Measurements from ENCODE around the gene CLIC4. TPM values are rescaled to one million over a fixed set of nuclear protein-coding genes. Genes with fewer than 3 reads are reported as not detected.

Gene CLIC4
- total RNA-seq, 2 donors from 2014 or later = 58.1 to 78.8 TPM

DNA sequence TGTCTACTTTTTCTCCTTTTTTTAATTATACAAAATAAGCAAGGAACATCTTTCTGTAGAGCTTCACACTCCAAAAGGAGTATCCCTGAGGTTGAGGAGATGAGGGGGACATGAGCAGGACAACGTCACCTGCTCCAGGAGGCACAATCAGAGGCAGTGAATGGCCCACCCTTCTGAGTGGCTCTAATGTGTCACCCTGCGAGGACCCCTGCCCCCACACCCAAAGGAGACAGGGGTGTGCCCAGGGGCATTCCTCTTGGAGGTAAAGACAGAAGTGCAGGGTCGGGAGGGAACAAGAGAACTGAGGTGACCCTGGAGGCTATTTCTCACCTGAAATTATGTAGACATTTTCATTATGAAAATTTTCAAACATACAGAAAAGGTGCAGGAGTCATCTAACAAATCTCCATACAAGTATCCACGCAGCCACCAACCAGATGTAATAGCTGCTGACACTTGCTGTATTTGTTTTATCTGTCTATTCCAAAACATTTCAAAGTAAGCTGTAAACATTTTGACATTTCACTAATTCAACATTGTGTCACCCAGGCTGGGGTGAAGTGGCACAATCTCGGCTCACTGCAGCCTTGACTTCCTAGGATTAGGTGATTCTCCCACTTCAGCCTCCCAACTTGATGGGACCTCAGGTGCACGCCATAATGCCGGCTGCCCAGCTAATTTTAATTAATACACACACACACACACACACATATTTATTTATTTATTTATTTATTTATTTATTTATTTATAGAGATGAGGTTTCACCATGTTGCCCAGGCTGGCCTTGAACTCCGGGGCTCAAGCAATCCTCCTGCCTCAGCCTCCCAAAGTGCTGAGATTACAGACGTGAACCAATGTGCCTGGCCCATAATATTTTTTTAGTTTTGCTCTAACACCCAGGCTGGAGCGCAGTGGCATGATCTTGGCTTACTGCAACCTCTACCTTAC lies 114.1 kb downstream of the CLIC4 start:
- Histone ChIP-seq H3K4me1 (no peaks in the 10 kb centered on the region), H3K36me3 (replicated peaks in 1 of 2; ENCODE audit: insufficient read depth in 1 of 2, low read depth in 2 of 2) (no peaks in the 10 kb centered on the region), H3K27ac (no peak overlapping the region), H3K4me3 (no peak overlapping the region), H3K9me3 (no peaks in the 10 kb centered on the region), H3K27me3 (no peaks in the 10 kb centered on the region)
- intact Hi-C loops (cut with DNase I) = no loop called here
- TF ChIP-seq, protein P1, sequence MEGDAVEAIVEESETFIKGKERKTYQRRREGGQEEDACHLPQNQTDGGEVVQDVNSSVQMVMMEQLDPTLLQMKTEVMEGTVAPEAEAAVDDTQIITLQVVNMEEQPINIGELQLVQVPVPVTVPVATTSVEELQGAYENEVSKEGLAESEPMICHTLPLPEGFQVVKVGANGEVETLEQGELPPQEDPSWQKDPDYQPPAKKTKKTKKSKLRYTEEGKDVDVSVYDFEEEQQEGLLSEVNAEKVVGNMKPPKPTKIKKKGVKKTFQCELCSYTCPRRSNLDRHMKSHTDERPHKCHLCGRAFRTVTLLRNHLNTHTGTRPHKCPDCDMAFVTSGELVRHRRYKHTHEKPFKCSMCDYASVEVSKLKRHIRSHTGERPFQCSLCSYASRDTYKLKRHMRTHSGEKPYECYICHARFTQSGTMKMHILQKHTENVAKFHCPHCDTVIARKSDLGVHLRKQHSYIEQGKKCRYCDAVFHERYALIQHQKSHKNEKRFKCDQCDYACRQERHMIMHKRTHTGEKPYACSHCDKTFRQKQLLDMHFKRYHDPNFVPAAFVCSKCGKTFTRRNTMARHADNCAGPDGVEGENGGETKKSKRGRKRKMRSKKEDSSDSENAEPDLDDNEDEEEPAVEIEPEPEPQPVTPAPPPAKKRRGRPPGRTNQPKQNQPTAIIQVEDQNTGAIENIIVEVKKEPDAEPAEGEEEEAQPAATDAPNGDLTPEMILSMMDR (IDR thresholded peaks at IDR 0.05) = no peak
- TF ChIP-seq POLR2A (IDR thresholded peaks at IDR 0.05) = no peak
- WGBS, 2 donors = 70 to 73% methylated on average over 10 of the region's 10 CpGs
- ATAC-seq = no peak
- DNase-seq = no peak

DNA sequence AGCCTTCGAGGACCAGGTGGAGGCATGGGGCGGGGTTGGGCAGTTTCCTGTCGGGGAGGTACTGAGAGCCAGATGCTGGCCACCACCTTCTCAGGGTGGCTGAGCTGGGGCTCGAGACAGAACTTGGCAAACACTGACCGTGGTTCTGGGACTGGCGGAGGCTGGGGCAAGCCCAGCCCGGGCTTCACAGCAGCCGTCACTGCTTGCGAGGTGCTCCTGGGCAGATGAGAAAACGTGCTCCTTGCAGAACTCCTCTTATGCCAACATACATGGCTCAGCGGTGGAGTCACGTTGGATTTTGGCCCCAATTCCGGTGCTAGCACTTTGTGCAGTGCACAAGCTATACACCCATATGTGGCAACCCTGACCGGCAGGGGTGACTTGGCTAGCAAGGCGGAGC lies 115.6 kb downstream of the CLIC4 start:
- 72 to 73% methylated on average over 6 to 15 of the region's 15 CpGs for WGBS, 2 donors
- Histone ChIP-seq H3K27me3 (no peaks in the 10 kb centered on the region), H3K4me3 (no peak overlapping the region), H3K36me3 (replicated peaks in 1 of 2; ENCODE audit: insufficient read depth in 1 of 2, low read depth in 2 of 2) (no peaks in the 10 kb centered on the region), H3K27ac (no peak overlapping the region), H3K9me3 (no peaks in the 10 kb centered on the region), H3K4me1 (no peaks in the 10 kb centered on the region)
- DNase-seq = no peak
- intact Hi-C loops (cut with DNase I) = no loop called here
- ATAC-seq = no peak
- TF ChIP-seq, protein P1 (IDR thresholded peaks at IDR 0.05) = no peak
- no peak for TF ChIP-seq POLR2A (IDR thresholded peaks at IDR 0.05)

DNA sequence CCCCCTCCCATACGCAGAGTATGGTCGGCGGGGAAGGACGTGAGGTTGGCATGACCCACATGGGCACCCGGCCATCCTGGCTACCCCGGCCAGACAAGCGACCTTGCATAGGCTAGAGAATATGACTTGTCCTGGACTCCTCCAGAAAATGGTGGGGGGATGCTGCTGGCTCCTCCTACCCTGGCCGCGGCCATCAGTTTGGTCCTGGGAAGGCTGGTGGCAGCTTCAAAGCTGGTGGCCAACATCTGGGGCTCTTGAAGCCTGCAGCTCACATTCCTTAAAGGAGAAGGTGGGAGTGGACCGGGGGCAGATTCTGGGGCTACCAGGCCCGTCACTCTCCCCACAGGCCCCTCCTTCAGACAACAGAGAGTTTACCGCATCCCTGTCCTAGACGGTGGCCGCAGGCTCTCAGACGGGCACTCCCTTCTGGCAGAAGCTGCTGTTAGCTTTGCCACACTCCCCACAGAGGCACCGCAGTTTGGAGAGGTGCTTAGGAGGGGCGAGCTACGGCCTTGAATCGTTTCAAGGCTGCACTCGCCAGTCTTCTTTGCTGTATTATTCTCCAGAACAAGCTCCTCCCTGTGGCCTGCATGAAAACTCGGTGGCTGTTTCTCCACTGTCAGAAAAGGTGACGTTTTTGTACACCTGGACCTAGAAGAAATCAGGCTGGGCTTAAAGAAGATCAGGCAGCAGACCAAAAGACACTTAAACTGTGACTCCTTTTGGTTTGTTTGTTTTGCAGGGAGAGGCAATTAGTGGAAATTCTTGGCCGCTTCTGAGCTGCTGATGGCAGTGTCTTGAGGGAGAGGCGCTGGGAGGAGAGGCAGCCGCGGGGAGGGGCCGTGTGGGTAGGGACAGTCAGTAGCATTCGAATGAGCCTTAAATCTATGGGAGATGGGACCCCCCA lies 116.8 kb downstream of the CLIC4 start:
- Histone ChIP-seq H3K36me3 (replicated peaks in 1 of 2; ENCODE audit: insufficient read depth in 1 of 2, low read depth in 2 of 2) (no peaks in the 10 kb centered on the region), H3K4me3 (no peak overlapping the region), H3K27ac (no peak overlapping the region), H3K9me3 (no peaks in the 10 kb centered on the region), H3K4me1 (no peaks in the 10 kb centered on the region), H3K27me3 (peaks cover 0 to 9% of the 10 kb centered on the region in 2 donors)
- ATAC-seq (no peak), DNase-seq (no peak)
- TF ChIP-seq, protein P1 (IDR thresholded peaks at IDR 0.05) = no peak
- TF ChIP-seq POLR2A (IDR thresholded peaks at IDR 0.05) = no peak
- intact Hi-C loops (cut with DNase I) = no loop called here
- 46 to 55% methylated on average over 25 to 28 of the region's 28 CpGs for WGBS, 2 donors

DNA sequence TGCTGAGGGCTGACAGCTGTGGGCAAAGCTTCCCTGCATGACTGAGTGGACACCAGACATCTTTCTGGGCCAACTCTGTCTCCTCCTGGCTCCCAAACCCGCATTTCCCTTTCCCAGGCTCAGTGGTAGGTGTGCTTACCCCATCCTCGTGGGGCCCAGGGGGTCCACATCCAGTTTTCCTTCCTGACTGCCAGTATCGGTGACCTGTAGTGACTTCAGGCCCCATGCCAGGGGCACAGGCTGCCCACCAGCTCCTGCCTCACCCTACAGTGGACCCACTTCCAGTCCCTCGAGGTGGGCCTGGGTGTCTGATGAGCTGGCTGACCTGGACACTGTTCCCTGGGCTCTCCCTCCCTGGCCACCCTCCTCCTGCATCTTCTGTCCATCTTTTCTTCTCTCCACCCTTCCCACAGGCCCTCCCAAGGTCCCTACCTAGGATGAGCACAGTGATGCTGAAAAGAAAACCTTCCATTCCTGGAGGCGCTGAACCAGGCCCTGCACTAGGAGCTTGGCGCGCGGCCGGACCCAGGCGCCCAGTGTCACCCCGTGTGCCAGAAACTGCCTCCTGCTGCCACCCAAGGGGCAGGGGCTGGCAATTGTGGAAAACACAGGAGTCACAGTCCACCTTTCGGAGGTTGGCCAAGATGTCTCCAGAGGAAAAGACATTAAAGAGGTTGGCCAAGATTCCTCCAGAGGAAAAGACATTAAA lies 117.7 kb downstream of the CLIC4 start:
- 85 to 91% methylated on average over 9 to 12 of the region's 12 CpGs for WGBS, 2 donors
- Histone ChIP-seq H3K4me1 (no peaks in the 10 kb centered on the region), H3K27me3 (peaks cover 0 to 9% of the 10 kb centered on the region in 2 donors), H3K36me3 (replicated peaks in 1 of 2; ENCODE audit: insufficient read depth in 1 of 2, low read depth in 2 of 2) (no peaks in the 10 kb centered on the region), H3K4me3 (no peak overlapping the region), H3K27ac (no peak overlapping the region), H3K9me3 (no peaks in the 10 kb centered on the region)
- no peak for DNase-seq
- no peak for TF ChIP-seq POLR2A (IDR thresholded peaks at IDR 0.05)
- TF ChIP-seq, protein P1 (IDR thresholded peaks at IDR 0.05) = no peak
- intact Hi-C loops (cut with DNase I) = no loop called here
- no peak for ATAC-seq
